Fibroblast of skin of abdomen (primary cell): ENCODE results near the gene MEGF9. TPM values are rescaled to one million over a fixed set of nuclear protein-coding genes. Genes with fewer than 3 reads are reported as not detected.
"Not testable (repeated sequence)": the region's sequence is repeated elsewhere in the genome, so short reads cannot be mapped to it uniquely, and the experiment has no call there.

Experiments
- DNase-seq: peaks from one replicate; pipeline ENCODE4 v3.0.0-alpha.2; 2013
- polyA plus RNA-seq, 2 experiments: library from polyadenylated mRNA; unstranded; fragments of 120-200 nt; gene quantifications; one replicate each; pipeline ENCODE4 v1.2.1, GENCODE V29; 2013; ENCODE audit not compliant: insufficient read length in 2 of 2

Gene MEGF9
- polyA plus RNA-seq (2013, experiment 1 of 2; ENCODE audit: insufficient read length), result 4.9 TPM
- 4.4 TPM for polyA plus RNA-seq (2013, experiment 2 of 2; ENCODE audit: insufficient read length)

- DNase-seq, result peak; percentile 98
These were observed at the start of gene MEGF9 for GRCh38 chr9:120714088-120714845. Gene MEGF9 (minus strand): TSS chr9:120714470. CDS start chr9:120714358, 112 bp downstream.

DNA sequence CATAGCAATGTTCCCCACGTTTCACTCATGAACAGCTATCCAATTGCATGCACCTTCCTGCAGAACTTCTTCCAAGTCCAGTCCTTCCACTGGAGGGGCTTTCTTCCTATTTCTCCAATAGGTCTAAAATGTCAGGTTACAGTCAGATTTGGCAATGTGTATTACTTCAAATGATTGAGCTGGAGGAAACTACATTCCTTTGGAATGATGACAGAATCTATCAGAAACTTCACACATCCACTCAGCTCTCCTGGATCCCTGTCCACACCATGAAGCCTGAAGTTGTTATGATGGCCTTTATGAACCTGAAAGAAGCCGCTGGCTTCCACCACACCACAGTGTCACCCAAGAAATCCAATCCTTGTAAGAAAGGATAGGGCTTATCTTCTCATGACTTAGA is 46.7 kb upstream of the MEGF9 start:
- peak; percentile 2 for DNase-seq

- no peak for DNase-seq
These were observed 45.6 kb upstream of the MEGF9 start for GRCh38 chr9:120759755-120760400.

DNA sequence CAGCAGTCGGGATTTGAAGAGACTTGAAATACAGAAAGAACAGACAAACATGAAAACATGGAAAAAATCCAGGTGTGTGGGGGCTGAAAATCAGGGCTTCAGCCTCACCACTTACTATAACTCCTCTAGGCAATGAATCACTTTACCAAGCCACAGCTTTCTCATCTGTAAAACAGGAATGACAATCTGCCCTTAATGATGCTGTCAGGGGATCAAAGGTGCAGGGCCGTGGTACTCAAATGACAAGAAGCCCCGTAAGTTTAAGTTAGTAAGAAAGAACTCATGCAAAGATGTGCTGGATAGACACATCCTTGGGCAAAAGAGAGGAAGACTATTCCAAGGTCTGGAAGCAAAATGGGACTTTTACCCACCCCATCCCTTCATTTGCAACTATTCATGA is 44.3 kb upstream of the MEGF9 start:
- DNase-seq, result no peak

DNA sequence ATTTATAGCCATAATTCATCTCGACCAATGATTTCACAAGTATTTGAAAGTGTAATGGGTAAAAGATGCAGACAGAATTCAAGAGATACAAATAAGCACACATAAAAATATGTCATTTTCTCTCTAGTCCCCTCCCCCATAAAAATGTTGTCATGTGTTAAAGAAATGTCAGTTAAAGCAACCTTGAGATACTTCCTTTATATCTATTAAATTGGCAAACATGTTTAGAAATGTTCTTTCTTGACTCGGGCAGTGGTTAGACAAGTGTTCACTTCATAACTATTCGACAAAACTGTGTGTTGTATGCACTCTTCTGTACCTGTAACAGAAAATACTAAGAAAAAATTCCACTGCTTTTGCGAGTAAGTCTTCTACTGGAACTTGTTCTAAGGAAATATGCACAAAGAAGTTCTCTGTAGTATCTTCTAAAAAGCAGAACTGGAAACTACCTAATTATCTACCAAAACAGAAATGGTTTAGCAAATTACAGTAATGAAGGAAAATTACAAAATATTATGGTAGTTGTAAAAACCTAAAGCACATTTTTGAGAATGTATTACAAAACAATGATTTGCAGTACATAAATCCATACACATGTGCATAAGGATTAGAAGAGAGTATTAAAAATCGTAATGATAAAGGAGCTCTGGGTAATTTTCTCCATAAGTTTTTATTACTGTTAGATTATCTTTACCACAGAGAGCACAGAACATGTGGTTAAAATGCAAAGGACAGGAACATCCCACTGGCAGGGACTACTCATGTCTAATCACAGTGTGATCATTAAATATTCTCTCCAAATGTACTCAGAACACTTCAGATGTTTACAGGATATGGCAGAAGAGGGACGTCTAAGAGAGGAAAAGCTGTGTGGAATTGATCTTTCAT is 43.0 kb upstream of the MEGF9 start:
- DNase-seq, result no peak

DNA sequence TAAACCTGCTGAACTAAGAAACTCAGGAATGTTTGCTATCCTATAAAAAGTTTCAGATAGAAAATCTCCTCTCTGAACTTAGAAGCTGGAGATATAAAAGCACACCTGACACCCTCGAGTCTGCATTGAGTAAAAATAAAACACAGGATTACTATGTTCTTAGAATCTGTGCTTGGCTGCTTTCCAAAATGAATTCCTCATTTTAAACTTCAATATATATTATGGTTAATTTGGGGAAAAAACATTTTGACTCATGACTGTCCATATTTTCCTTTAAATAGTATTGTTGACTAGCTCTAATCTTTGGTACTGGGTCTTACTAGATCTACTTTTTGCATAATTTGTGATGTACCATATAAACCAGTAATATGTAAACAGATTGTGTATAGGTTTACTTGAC is 42.3 kb upstream of the MEGF9 start:
- DNase-seq, result no peak

DNA sequence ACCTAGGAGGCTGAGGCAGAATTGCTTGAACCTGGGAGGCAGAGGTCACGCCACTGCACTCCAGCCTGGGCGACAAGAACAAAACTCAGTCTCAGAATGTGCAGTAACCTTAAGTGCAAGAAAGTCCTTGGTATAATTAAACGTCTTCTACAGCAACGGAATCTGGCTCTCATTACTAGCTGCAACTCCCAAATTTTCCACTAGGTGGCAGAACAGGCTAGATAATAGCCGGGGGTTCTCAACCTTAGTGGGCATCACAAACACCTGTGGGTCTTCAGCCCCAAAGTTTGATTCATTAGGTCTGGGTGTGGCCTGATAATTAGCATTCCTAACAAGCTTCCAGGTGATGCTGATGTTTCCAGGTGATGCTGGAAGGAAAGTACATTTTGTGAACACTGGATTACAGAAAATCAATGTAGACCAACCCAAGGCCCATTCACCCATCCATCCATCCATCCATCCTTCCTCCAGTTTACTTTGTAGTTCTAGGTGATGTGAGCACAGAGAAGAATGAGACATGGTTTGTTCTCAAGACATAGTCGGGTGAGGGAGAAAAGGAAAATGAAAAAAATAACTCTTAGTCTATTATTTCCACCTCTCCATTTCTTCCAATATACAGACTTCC is 41.7 kb upstream of the MEGF9 start:
- peak; percentile 41 for DNase-seq

DNA sequence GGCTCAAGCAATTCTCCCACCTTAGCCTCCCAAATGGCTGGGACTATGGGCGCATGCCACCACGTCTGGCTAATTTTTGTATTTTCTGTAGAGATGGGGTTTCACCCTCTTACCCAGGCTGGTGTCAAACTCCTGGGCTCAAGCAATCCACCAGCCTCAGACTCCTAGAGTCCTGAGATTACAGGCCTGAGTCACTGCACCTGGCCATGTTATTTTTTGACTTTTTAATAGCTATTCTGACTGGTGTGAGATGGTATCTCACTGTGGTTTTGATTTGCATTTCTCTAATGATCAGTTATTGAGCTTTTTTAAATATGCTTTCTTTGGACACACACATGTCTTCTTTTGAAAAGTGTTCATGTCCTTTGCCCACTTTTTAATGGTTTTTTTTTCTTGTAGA is 40.8 kb upstream of the MEGF9 start:
- no peak for DNase-seq

- DNase-seq, result no peak
These were observed 36.2 kb upstream of the MEGF9 start for GRCh38 chr9:120750421-120750820.

GRCh38 chr9:120746366-120746765 is 32.1 kb upstream of the MEGF9 start:
- DNase-seq, result not testable (repeated sequence)

DNA sequence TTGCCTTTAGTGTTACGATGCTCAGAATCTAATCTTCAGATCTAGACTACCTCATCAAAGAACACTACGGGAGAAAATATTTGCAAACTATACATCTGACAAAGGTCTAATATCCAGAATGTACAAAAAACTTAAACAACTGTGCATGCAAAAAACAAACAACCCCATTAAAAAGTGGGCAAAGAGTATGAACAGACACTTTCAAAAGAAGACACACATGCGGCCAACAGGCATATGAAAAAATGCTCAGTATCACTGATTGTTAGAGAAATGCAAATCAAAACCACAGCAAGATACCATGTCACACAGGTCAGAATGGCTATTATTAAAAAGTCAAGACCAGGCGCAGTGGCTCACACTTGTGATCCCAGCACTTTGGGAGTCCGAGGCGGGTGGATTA is 31.0 kb upstream of the MEGF9 start:
- no peak for DNase-seq

GRCh38 chr9:120742951-120743416 is 28.7 kb upstream of the MEGF9 start:
- peak; percentile 32 for DNase-seq

DNA sequence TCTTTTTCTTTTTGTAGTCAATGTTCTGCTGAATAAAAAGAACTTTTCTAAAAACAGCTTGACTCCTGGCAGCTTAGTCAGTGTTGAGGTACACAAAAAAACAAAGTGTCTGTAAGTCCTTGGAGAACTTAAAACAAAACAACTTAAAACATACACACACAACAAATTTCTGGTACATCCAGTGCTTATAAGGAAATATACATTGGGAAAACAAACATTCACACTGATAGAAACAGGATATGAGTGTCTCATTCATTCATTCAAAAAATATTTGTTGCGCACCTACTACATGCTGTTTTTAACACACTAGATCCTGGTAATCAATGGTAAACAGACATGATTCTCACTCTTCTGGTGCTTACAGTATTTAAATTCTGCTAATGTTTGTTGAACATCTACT is 27.4 kb upstream of the MEGF9 start:
- DNase-seq, result no peak

DNA sequence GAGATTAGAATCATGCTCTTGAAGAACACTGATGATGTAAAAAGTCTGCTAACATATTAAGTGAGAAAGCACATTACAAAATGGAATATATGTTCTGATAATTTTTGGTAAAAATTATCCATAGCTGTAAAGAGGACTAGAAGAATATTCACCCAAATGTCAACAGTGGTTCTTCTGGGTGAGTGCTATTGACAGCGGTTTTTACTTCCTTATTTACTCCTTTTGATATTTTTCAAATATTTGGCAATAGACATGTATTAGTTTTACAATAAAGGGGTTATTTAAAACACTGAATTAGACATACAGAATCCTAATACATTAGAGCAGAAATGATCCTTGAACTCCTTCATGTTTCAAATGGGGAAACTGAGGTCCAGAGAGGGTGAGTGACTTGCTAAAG is 26.9 kb upstream of the MEGF9 start:
- no peak for DNase-seq

- DNase-seq, result no peak
These were observed 25.9 kb upstream of the MEGF9 start for GRCh38 chr9:120740132-120740531.

DNA sequence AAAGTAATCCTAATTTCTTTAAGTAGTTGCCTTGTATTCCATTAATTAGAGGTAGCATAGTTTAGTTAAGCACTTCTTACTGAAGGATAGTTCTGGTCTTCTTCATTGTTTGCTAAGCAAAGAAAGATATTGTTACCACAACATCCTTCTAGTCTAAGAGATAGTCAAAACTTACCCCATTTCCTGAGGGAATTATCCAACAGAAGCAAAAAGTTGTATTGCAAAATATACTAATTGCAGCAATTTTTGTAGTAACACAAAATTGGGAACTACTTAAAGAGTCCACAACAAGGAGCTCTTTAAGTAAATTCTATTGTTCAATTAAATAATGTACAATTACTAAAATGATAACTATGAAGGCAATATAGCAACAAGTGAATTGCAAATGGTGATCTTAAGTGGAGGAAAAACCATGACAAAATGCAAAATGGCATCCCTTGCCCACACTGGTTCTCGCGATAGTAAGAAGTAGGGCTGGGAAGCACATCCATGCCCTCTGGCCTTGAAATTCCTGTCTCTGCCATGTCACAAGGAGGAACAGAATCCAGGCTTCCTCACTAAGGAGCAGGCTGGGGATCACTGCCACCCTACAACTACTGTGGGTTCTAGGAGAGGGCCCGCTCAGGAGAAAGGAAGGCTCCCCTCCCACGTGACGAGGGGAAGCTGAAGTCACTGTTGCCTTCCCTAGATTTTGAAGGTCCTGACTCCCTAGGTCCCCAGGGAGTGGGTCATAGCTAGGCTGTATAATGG is 23.3 kb upstream of the MEGF9 start:
- DNase-seq, result no peak

DNA sequence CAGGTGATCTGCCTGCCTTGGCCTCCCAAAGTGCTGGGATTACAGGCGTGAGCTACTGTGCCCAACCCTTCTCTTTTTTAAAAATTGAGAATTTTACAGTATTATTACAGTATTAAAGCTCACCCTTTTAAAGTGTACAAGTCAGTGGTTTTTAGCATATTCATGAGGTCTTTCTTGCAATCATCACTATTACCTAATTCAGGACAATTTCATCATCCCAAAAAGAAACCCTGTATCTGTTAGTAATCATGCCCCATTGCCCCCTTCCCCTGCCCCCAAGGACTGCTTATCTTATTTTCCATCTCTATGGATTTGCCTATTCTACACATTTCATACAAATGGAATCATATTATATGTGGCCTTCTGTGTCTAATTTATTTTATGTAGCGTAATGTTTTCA is 22.6 kb upstream of the MEGF9 start:
- DNase-seq, result no peak

DNA sequence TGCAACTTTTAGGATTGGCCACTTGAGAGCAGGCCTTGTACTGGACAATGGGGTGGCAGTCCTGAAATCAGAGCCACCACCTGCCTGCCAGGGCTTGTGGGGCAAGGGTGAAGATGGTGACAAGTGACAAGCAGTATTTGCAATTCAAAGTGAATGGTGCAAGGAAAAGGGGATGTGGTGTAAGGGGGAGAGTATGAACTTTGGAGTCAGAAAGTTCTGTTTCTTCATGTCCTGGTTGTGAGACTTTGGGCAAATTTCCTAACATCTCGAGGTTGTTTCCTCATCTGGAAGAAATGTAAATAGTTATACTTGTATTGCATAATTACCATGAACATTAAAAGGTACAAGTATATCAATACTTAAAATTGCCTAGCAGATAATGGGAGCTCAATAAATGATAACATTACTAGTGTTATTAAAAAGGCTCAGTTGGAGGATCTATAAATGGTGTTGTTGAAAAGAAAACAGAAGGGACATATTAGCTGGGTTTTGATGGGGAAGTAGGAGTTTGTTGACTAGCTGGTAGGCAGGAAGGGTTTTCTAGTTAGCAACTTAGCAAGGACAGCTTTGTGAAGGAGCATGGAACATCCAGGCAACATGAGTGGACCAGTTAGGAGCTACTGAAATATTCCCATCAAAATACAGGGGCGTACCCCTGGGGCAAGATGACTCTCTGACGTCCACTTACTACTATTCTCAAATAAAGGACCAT is 21.3 kb upstream of the MEGF9 start:
- no peak for DNase-seq

- DNase-seq, result no peak
These were observed 20.5 kb upstream of the MEGF9 start for GRCh38 chr9:120734607-120735410.

- no peak for DNase-seq
These were observed 18.9 kb upstream of the MEGF9 start for GRCh38 chr9:120733190-120733589.
